ENCODE measurements around the gene NPDC1.

GRCh38 chr9:137085920-137086530, 40.0 kb upstream of the NPDC1 start:
- TF ChIP-seq SIN3A (IDR thresholded peaks at IDR 0.05; ENCODE audit: borderline replicate concordance, insufficient read depth, low read length) = no peak
- 0 out of 2 replicates have a peak, but pooled peaks have one; percentile 6 for TF ChIP-seq POLR2AphosphoS5 (IDR thresholded peaks at IDR 0.05; ENCODE audit: low read depth, low read length)
- TF ChIP-seq TAF1 (IDR thresholded peaks at IDR 0.05; ENCODE audit: borderline replicate concordance, insufficient read depth, low read length) = no peak
- TF ChIP-seq, protein P1, sequence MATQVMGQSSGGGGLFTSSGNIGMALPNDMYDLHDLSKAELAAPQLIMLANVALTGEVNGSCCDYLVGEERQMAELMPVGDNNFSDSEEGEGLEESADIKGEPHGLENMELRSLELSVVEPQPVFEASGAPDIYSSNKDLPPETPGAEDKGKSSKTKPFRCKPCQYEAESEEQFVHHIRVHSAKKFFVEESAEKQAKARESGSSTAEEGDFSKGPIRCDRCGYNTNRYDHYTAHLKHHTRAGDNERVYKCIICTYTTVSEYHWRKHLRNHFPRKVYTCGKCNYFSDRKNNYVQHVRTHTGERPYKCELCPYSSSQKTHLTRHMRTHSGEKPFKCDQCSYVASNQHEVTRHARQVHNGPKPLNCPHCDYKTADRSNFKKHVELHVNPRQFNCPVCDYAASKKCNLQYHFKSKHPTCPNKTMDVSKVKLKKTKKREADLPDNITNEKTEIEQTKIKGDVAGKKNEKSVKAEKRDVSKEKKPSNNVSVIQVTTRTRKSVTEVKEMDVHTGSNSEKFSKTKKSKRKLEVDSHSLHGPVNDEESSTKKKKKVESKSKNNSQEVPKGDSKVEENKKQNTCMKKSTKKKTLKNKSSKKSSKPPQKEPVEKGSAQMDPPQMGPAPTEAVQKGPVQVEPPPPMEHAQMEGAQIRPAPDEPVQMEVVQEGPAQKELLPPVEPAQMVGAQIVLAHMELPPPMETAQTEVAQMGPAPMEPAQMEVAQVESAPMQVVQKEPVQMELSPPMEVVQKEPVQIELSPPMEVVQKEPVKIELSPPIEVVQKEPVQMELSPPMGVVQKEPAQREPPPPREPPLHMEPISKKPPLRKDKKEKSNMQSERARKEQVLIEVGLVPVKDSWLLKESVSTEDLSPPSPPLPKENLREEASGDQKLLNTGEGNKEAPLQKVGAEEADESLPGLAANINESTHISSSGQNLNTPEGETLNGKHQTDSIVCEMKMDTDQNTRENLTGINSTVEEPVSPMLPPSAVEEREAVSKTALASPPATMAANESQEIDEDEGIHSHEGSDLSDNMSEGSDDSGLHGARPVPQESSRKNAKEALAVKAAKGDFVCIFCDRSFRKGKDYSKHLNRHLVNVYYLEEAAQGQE (IDR thresholded peaks at IDR 0.05; ENCODE audit: insufficient read depth in 1 of 2, low read depth in 2 of 2, low read length in 2 of 2) = 0 out of 4 replicates have a peak, but pooled peaks of 1 of the 2 experiments have one; percentile 10
